ENCODE measurements around the gene KLRC4. TPM values are rescaled to one million over a fixed set of nuclear protein-coding genes. Genes with fewer than 3 reads are reported as not detected.

The KLRC4 gene
- total RNA-seq, 2 donors from 2014 or later: not detected

DNA sequence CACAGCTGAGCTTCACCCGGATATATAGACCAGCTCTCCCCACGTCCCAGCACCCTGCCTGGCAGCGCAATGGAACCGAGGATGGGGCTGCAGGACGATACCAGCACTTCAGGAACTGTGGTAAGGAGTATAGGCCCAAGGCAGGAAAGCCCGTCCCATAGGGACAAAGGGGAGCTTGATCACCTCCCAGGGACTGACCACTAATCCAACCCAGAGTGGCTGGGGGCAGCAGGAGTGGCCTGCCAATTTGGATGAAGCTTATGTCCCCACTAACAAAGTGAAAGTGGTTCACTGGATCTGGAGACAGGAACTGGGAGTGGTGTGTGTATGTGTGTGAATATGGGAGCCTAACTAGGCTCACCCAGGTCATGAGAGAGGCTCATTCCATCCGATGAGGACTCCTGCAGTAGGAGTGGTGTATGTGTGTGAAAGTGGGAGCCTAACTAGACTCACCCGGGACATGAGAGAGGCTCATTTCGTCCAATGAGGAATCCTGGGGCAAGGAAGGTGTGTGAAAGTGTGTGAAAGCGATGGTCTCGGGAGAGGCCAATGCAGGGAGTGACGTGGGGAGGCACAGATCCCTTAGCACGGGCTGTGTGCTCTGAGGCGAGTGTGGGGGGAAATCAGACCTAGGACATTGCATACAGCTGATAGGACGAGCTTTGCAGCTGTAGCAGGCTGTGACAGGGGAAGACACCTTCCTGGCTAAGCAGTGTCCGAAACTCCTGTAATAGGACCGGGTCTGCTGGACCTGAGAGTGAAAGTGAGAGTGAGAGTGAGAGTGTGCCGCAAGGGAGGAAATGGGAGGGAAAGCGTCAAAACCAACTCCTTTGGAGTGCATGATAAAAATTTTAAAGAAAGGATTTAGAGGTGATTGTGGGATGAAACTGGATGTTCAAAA, 45.4 kb downstream of the KLRC4 start:
- H3K27ac ChIP-seq (ENCODE audit: low read depth, low read length): no peak overlapping the region
- WGBS, 2 experiments (ENCODE audit: insufficient coverage in 1 of 2, insufficient read length in 1 of 2): 29 to 56% methylated on average over 11 to 19 of the region's 19 CpGs
- H3K9ac ChIP-seq (ENCODE audit: extremely low read depth, low read length, poor library complexity, severe bottlenecking): no peak overlapping the region

DNA sequence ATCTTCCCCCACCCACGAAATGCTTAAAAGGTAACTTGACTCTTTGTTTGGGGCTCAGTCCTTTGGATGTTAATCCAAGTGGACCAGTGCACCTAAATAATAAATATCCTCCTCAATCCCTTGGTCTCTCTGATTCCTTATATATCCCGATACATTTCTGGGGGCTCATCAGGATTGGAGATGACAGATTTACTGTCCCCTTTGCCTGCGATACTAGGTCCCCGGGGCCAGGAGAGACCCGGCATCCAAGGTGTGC, 46.0 kb downstream of the KLRC4 start:
- Histone ChIP-seq H3K9me3 (ENCODE audit: control insufficient read depth, low read length) (peaks cover 46% of the 10 kb centered on the region), H3K4me3 (ENCODE audit: low read length) (no peak overlapping the region), H3K27ac (ENCODE audit: low read depth, low read length) (no peak overlapping the region), H3K27me3 (ENCODE audit: control insufficient read depth, insufficient read depth, low read length, poor library complexity, severe bottlenecking) (peaks cover 30% of the 10 kb centered on the region), H3K36me3 (ENCODE audit: control insufficient read depth, insufficient read depth, low read length) (no peaks in the 10 kb centered on the region), H3K9ac (ENCODE audit: extremely low read depth, low read length, poor library complexity, severe bottlenecking) (no peak overlapping the region), H3K4me1 (ENCODE audit: control insufficient read depth, insufficient read depth, low read length) (peaks cover 8% of the 10 kb centered on the region)
- peaks cover 15% of the 10 kb centered on the region for H3K4me1 Mint-ChIP-seq
- no peak for DNase-seq
- 91% methylated on average over 5 of the region's 5 CpGs; no CpG with 5 or more reads in 1 of the 2 experiments for WGBS, 2 experiments (ENCODE audit: insufficient coverage in 1 of 2, insufficient read length in 1 of 2)
- peaks cover 45% of the 10 kb centered on the region for H3K9me3 Mint-ChIP-seq
- TF ChIP-seq, protein P1, sequence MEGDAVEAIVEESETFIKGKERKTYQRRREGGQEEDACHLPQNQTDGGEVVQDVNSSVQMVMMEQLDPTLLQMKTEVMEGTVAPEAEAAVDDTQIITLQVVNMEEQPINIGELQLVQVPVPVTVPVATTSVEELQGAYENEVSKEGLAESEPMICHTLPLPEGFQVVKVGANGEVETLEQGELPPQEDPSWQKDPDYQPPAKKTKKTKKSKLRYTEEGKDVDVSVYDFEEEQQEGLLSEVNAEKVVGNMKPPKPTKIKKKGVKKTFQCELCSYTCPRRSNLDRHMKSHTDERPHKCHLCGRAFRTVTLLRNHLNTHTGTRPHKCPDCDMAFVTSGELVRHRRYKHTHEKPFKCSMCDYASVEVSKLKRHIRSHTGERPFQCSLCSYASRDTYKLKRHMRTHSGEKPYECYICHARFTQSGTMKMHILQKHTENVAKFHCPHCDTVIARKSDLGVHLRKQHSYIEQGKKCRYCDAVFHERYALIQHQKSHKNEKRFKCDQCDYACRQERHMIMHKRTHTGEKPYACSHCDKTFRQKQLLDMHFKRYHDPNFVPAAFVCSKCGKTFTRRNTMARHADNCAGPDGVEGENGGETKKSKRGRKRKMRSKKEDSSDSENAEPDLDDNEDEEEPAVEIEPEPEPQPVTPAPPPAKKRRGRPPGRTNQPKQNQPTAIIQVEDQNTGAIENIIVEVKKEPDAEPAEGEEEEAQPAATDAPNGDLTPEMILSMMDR (conservative IDR thresholded peaks at IDR 0.05): no peak
- H3K27me3 Mint-ChIP-seq (ENCODE audit: insufficient read depth): no peaks in the 10 kb centered on the region
- no peak overlapping the region for H3K4me3 Mint-ChIP-seq
- peaks cover 27% of the 10 kb centered on the region for H3K36me3 Mint-ChIP-seq (ENCODE audit: low read depth)
- H3K27ac Mint-ChIP-seq: no peak overlapping the region

More for the DNA sequence above, 45.4 kb downstream of the KLRC4 start:
- TF ChIP-seq, protein P1 (conservative IDR thresholded peaks at IDR 0.05): no peak
- Mint-ChIP-seq H3K4me3 (no peak overlapping the region), H3K27ac (no peak overlapping the region), H3K9me3 (peaks cover 42% of the 10 kb centered on the region), H3K4me1 (peaks cover 10% of the 10 kb centered on the region), H3K27me3 (ENCODE audit: insufficient read depth) (no peaks in the 10 kb centered on the region), H3K36me3 (ENCODE audit: low read depth) (peaks cover 26% of the 10 kb centered on the region)
- Histone ChIP-seq H3K4me3 (ENCODE audit: low read length) (peak overlapping the region; percentile 77), H3K9me3 (ENCODE audit: control insufficient read depth, low read length) (peaks cover 40% of the 10 kb centered on the region), H3K4me1 (ENCODE audit: control insufficient read depth, insufficient read depth, low read length) (peaks cover 8% of the 10 kb centered on the region), H3K27me3 (ENCODE audit: control insufficient read depth, insufficient read depth, low read length, poor library complexity, severe bottlenecking) (peaks cover 30% of the 10 kb centered on the region), H3K36me3 (ENCODE audit: control insufficient read depth, insufficient read depth, low read length) (no peaks in the 10 kb centered on the region)
- peak; percentile 80 for DNase-seq

DNA sequence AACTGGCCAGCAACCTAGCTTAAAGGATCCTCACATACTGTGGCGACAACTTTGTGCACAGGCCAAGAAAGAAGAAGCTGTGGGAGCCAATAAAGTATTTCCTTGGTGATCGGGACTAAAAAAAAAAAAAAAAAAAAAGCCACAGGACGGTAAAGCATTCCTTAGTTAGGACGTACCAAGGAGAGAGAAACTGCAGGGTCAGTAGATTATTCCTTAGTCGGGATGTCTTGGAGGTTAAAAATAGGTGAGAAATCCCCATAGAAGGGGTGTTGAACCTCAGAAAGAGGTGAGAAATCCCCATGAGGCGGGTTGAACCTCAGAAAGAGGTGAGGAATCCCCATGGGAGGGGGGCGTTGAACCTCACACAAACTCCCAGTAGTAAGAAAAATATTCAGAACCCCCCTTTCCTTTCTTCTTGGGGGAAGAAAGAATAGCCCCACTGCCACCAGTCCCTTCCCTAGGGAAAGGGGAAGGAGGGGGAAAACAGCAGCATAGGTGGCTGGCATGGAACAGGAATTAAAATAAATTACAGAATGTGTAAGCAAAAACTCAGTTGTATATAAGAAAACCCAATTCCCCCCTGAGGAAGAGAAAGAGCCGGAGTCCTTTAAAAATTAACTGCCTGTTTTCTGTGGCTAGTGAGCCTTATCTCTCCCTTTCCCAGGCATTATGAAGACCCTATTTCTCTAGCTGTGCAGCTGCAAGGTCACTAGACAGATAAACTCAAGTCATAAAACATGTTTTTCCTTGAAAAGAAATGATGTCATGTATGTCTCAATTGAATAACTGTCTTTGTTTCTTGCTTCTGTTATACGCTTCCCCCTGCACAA, 46.5 kb downstream of the KLRC4 start:
- H3K9me3 ChIP-seq (ENCODE audit: control insufficient read depth, low read length): peaks cover 47% of the 10 kb centered on the region
- Mint-ChIP-seq H3K27ac (no peak overlapping the region), H3K9me3 (peaks cover 45% of the 10 kb centered on the region), H3K4me3 (peak overlapping the region; percentile 14), H3K27me3 (ENCODE audit: insufficient read depth) (no peaks in the 10 kb centered on the region), H3K36me3 (ENCODE audit: low read depth) (peaks cover 23% of the 10 kb centered on the region), H3K4me1 (peaks cover 20% of the 10 kb centered on the region)
- DNase-seq: peak; percentile 51
- peaks cover 8% of the 10 kb centered on the region for H3K4me1 ChIP-seq (ENCODE audit: control insufficient read depth, insufficient read depth, low read length)
- WGBS, 2 experiments (ENCODE audit: insufficient coverage in 1 of 2, insufficient read length in 1 of 2): 43 to 60% methylated on average over 1 to 8 of the region's 9 CpGs
- H3K4me3 ChIP-seq (ENCODE audit: low read length): no peak overlapping the region
- H3K9ac ChIP-seq (ENCODE audit: extremely low read depth, low read length, poor library complexity, severe bottlenecking): no peak overlapping the region
- peaks cover 30% of the 10 kb centered on the region for H3K27me3 ChIP-seq (ENCODE audit: control insufficient read depth, insufficient read depth, low read length, poor library complexity, severe bottlenecking)
- TF ChIP-seq, protein P1 (conservative IDR thresholded peaks at IDR 0.05): no peak
- no peak overlapping the region for H3K27ac ChIP-seq (ENCODE audit: low read depth, low read length)
- H3K36me3 ChIP-seq (ENCODE audit: control insufficient read depth, insufficient read depth, low read length): no peaks in the 10 kb centered on the region
